HL-60/S4 treated with retinoic acid at 250 ng/mL for 4 days and 3 days (cell line): ENCODE results near the gene CDKAL1.
"Not testable (repeated sequence)": the region's sequence is repeated elsewhere in the genome, so short reads cannot be mapped to it uniquely, and the experiment has no call there.

Experiments used
- in situ Hi-C: fragments of 300-500 bp; cut with MboI; formaldehyde crosslinking; loops from 2 replicates; pipeline ENCODE4 v1.7.0; 2022; ENCODE audit warnings: low sequenced_read_pairs

The CDKAL1 gene

GRCh38 chr6:21180155-21180554 lies 645.9 kb downstream of the CDKAL1 start:
- in situ Hi-C loops, result no loop called here

GRCh38 chr6:21180800-21181337 lies 646.6 kb downstream of the CDKAL1 start:
- in situ Hi-C loops, result no loop called here

GRCh38 chr6:21181866-21182265 lies 647.6 kb downstream of the CDKAL1 start:
- in situ Hi-C loops, result no loop called here

GRCh38 chr6:21182589-21182988 lies 648.3 kb downstream of the CDKAL1 start:
- in situ Hi-C loops, result no loop called here

GRCh38 chr6:21185861-21186478 lies 651.7 kb downstream of the CDKAL1 start:
- in situ Hi-C loops, result no loop called here

GRCh38 chr6:21186479-21187055 lies 652.3 kb downstream of the CDKAL1 start:
- in situ Hi-C loops, result no loop called here

GRCh38 chr6:21187485-21187884 lies 653.2 kb downstream of the CDKAL1 start:
- in situ Hi-C loops, result no loop called here

- in situ Hi-C loops, result no loop called here
Observed at GRCh38 chr6:21188505-21189223, 654.4 kb downstream of the CDKAL1 start.

- in situ Hi-C loops, result no loop called here
Observed at GRCh38 chr6:21189759-21190158, 655.5 kb downstream of the CDKAL1 start.

GRCh38 chr6:21190701-21191100 lies 656.4 kb downstream of the CDKAL1 start:
- in situ Hi-C loops, result no loop called here

GRCh38 chr6:21193790-21194475 lies 659.7 kb downstream of the CDKAL1 start:
- in situ Hi-C loops, result no loop called here

GRCh38 chr6:21195301-21195700 lies 661.0 kb downstream of the CDKAL1 start:
- in situ Hi-C loops, result not testable (repeated sequence)

- in situ Hi-C loops, result no loop called here
Observed at GRCh38 chr6:21198032-21198640, 663.9 kb downstream of the CDKAL1 start.

- in situ Hi-C loops, result no loop called here
Observed at GRCh38 chr6:21199262-21199661, 665.0 kb downstream of the CDKAL1 start.

GRCh38 chr6:21200134-21200870 lies 666.0 kb downstream of the CDKAL1 start:
- in situ Hi-C loops, result no loop called here

GRCh38 chr6:21201187-21201586 lies 666.9 kb downstream of the CDKAL1 start:
- in situ Hi-C loops, result no loop called here

- in situ Hi-C loops, result no loop called here
Observed at GRCh38 chr6:21201637-21202350, 667.5 kb downstream of the CDKAL1 start.

- in situ Hi-C loops, result no loop called here
Observed at GRCh38 chr6:21202521-21202920, 668.3 kb downstream of the CDKAL1 start.

GRCh38 chr6:21204951-21205350 lies 670.7 kb downstream of the CDKAL1 start:
- in situ Hi-C loops, result no loop called here
